ENCODE results near the gene ZNF780B. TPM values are rescaled to one million over a fixed set of nuclear protein-coding genes. Genes with fewer than 3 reads are reported as not detected.

Gene ZNF780B
- total RNA-seq, 1 experiment from 2014 or later: 31.9 TPM

- Histone ChIP-seq H3K56ac (ENCODE audit: insufficient read length, low read depth, low read length) (no peak overlapping the region), H2AFZ (ENCODE audit: low read length) (no peak overlapping the region), H3K23me2 (ENCODE audit: insufficient read length, low read depth, low read length, poor library complexity, severe bottlenecking) (peaks cover 4% of the 10 kb centered on the region), H4K8ac (replicated peaks; ENCODE audit: insufficient read length, low read depth, low read length) (no peak overlapping the region), H3K4me2 (ENCODE audit: insufficient read depth, insufficient read length, low read length) (peak overlapping the region; percentile 88), H3K18ac (ENCODE audit: insufficient read length, low read depth, low read length) (no peak overlapping the region), H2BK5ac (ENCODE audit: insufficient read length, low read length) (no peak overlapping the region), H2BK12ac (ENCODE audit: insufficient read length, low read depth, low read length) (no peak overlapping the region), H4K20me1 (ENCODE audit: control insufficient read depth, insufficient read depth, insufficient read length) (no peaks in the 10 kb centered on the region), H2BK20ac (ENCODE audit: low read depth, low read length, poor library complexity, severe bottlenecking) (no peak overlapping the region), H3K79me2 (ENCODE audit: insufficient read depth, low read length) (peaks cover 3% of the 10 kb centered on the region; the same call in 1 of the 2 replicates), H2AK5ac (ENCODE audit: insufficient read length, low read length) (no peak overlapping the region), H3K4me1 (ENCODE audit: insufficient read depth, low read length) (no peaks in the 10 kb centered on the region), H3K23ac (ENCODE audit: insufficient read length, low read depth, low read length) (no peak overlapping the region), H2BK120ac (ENCODE audit: low read depth, low read length, poor library complexity, severe bottlenecking) (no peak overlapping the region), H3K27me3 (ENCODE audit: insufficient read depth, low read length) (no peaks in the 10 kb centered on the region), H3K14ac (ENCODE audit: insufficient read depth, low read length) (0 out of 2 replicates have a peak overlapping the region, but pooled peaks have one; percentile 6), H3K9me3 (ENCODE audit: control insufficient read depth, low read depth, low read length) (peaks cover 11% of the 10 kb centered on the region), H2BK15ac (ENCODE audit: low read depth, low read length) (no peak overlapping the region), H4K5ac (ENCODE audit: insufficient read length, low read depth, low read length) (no peak overlapping the region), H3K79me1 (ENCODE audit: insufficient read depth, low read depth, low read length, poor library complexity, severe bottlenecking) (no peaks in the 10 kb centered on the region), H3K27ac (ENCODE audit: insufficient read length, low read depth, low read length) (no peak overlapping the region), H4K91ac (ENCODE audit: insufficient read length, low read depth, low read length) (no peak overlapping the region), H3K9ac (ENCODE audit: extremely low read depth, insufficient read length, low read length) (peak overlapping the region; percentile 48), H3K4ac (ENCODE audit: low read depth, low read length) (no peak overlapping the region), H3T11ph (ENCODE audit: low read length) (no peak overlapping the region)
- Mint-ChIP-seq H3K36me3 (ENCODE audit: insufficient read depth in 1 of 3, low read depth in 3 of 3) (peaks cover 15 to 25% (median 21%) of the 10 kb centered on the region in 3 experiments), H3K4me3 (peak overlapping the region; percentile 89 to 100), H3K4me1 (peaks cover 10 to 18% of the 10 kb centered on the region in 2 experiments), H3K27ac (peak overlapping the region in 2 of 3 experiments; percentile 15 to 98; a peak in 6 of 7 replicates), H3K27me3 (ENCODE audit: low read depth) (no peaks in the 10 kb centered on the region), H3K9me3 (peaks cover 18 to 29% of the 10 kb centered on the region in 2 experiments)
- no peak for DNase-seq
- WGBS (ENCODE audit: extremely low coverage, insufficient read length, low lambda C conversion rate): no CpG with 5 or more reads among the region's 19 CpGs
- no peak for TF ChIP-seq CTCF (conservative IDR thresholded peaks at IDR 0.05)
Observed at GRCh38 chr19:39996218-39996810, 59.7 kb downstream of the ZNF780B start.
